MM.1S (cell line): Measurements from ENCODE around the gene FBLL1.
"Not testable (repeated sequence)": the region's sequence is repeated elsewhere in the genome, so short reads cannot be mapped to it uniquely, and the experiment has no call there.

Source experiments
- DNase-seq: peaks from one replicate; pipeline ENCODE4 v3.0.0-alpha.2; 2015
- H2AFZ ChIP-seq: fragments of 300-600 bp; sonication (generic); 2 replicates; pipeline ENCODE4 v1.6.0; 2016; ENCODE audit warnings: antibody characterized with exemption, low read length
- H3F3A ChIP-seq: fragments of 300-600 bp; sonication (generic); 2 replicates; pipeline ENCODE4 v1.6.1; 2016; ENCODE audit warnings: mild to moderate bottlenecking, antibody characterized with exemption, low read length, moderate library complexity, mixed read lengths; ENCODE audit not compliant: insufficient read depth
- H3K27ac ChIP-seq: fragments of 300-600 bp; sonication (generic); 2 replicates; pipeline ENCODE4 v1.5.1; 2016; ENCODE audit warnings: mild to moderate bottlenecking, low read length
- H3K27me3 ChIP-seq: fragments of 300-600 bp; sonication (generic); replicated peaks from 2 replicates; pipeline ENCODE4 v1.6.0; 2016; ENCODE audit warnings: low read length; ENCODE audit not compliant: insufficient read depth
- H3K36me3 ChIP-seq: fragments of 300-600 bp; sonication (generic); replicated peaks from 2 replicates; pipeline ENCODE4 v1.6.1; 2016; ENCODE audit warnings: mild to moderate bottlenecking, low read length, mixed read lengths; ENCODE audit not compliant: insufficient read depth
- H3K4me1 ChIP-seq: fragments of 300-600 bp; sonication (generic); 2 replicates; pipeline ENCODE4 v1.6.1; 2016; ENCODE audit warnings: low read length, mixed read lengths
- H3K4me2 ChIP-seq: fragments of 300-600 bp; sonication (generic); 2 replicates; pipeline ENCODE4 v1.6.0; 2016; ENCODE audit warnings: low read depth, low read length
- H3K4me3 ChIP-seq: fragments of 300-600 bp; sonication (generic); 2 replicates; pipeline ENCODE4 v1.5.1; 2016; ENCODE audit warnings: low read length, mixed read lengths
- H3K79me2 ChIP-seq: fragments of 300-600 bp; sonication (generic); 2 replicates; pipeline ENCODE4 v1.6.1; 2016; ENCODE audit warnings: mixed run types, low read length, mixed read lengths
- H3K9ac ChIP-seq: fragments of 300-600 bp; sonication (generic); 2 replicates; pipeline ENCODE4 v1.6.1; 2016; ENCODE audit warnings: low read length, mixed read lengths
- H3K9me2 ChIP-seq: fragments of 300-600 bp; sonication (generic); replicated peaks from 2 replicates; pipeline ENCODE4 v1.6.1; 2016; ENCODE audit warnings: mild to moderate bottlenecking, low read length, mixed read lengths; ENCODE audit not compliant: insufficient read depth
- H3K9me3 ChIP-seq: fragments of 300-600 bp; sonication (generic); replicated peaks from 2 replicates; pipeline ENCODE4 v1.6.1; 2016; ENCODE audit warnings: mild to moderate bottlenecking, low read length, mixed read lengths; ENCODE audit not compliant: insufficient read depth
- H4K20me1 ChIP-seq: fragments of 300-600 bp; sonication (generic); 2 replicates; pipeline ENCODE4 v1.6.1; 2016; ENCODE audit warnings: mild to moderate bottlenecking, low read length, moderate library complexity, mixed read lengths; ENCODE audit not compliant: insufficient read depth
- EZH2 ChIP-seq: fragments of 300-600 bp; sonication (generic); optimal IDR thresholded peaks from 2 replicates; pipeline ENCODE3; 2017; ENCODE audit warnings: low read depth, mild to moderate bottlenecking, antibody characterized with exemption, low read length, mixed read lengths
- EZH2phosphoT487 ChIP-seq: fragments of 300-600 bp; sonication (generic); IDR thresholded peaks from 2 replicates; pipeline ENCODE4 v1.6.1; 2018; ENCODE audit warnings: antibody characterized with exemption, low read length
- TF ChIP-seq, protein P1 (sequence below): fragments of 300-600 bp; sonication (generic); IDR thresholded peaks from 2 replicates; pipeline ENCODE4 v1.5.1; 2016; ENCODE audit warnings: antibody characterized with exemption, low read length, mixed read lengths

The FBLL1 gene

DNA sequence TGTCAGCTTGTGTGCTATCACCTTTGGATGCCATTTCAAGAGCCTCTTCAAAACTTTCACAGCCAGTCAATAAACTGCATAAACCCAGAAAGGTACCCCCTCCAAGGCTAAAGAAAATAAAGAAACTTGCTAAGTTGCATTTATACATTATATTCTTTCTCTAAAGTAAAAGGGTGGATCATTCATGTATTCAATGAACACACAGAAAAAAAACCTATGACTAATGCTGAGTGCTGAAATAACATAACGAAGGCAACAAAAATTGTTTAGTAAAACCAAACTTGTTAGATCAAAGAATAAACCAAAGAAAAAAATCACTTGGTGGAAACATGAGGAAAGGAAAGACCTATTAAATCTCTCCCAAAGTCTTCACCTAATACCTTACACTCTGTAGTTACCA lies 34.9 kb downstream of the FBLL1 start:
- peaks cover 21% of the 10 kb centered on the region for H3K36me3 ChIP-seq
- no peak for DNase-seq
- peaks cover 38% of the 10 kb centered on the region for H3K79me2 ChIP-seq

DNA sequence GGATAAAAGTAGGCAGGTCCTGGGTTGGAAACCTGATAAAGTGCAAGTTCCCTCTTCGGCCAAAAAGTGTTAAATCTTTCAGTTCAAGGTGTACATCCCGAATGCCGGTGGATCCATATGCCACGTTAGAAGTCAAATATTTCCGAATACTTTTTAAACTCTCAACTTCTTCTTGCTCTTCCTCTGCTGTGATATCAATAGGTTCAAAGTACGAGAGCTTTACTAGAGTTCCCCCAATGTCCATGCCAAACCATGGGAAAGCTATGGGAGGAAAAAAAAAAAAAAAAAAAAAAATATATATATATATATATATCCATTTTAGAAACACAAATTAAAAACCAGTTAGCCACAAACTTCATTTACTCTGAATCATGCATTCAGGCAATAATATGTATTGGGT lies 39.6 kb downstream of the FBLL1 start:
- Histone ChIP-seq H3K9me2 (no peaks in the 10 kb centered on the region), H3K36me3 (peaks cover 8% of the 10 kb centered on the region), H3K79me2 (peaks cover 76% of the 10 kb centered on the region), H3F3A (no peaks in the 10 kb centered on the region), H4K20me1 (peaks cover 6% of the 10 kb centered on the region; the same call in 1 of the 2 replicates), H3K4me1 (no peaks in the 10 kb centered on the region), H2AFZ (no peak overlapping the region), H3K4me2 (no peak overlapping the region), H3K4me3 (no peak overlapping the region), H3K27me3 (no peaks in the 10 kb centered on the region), H3K27ac (no peak overlapping the region), H3K9me3 (no peaks in the 10 kb centered on the region), H3K9ac (no peak overlapping the region)
- TF ChIP-seq, protein P1, sequence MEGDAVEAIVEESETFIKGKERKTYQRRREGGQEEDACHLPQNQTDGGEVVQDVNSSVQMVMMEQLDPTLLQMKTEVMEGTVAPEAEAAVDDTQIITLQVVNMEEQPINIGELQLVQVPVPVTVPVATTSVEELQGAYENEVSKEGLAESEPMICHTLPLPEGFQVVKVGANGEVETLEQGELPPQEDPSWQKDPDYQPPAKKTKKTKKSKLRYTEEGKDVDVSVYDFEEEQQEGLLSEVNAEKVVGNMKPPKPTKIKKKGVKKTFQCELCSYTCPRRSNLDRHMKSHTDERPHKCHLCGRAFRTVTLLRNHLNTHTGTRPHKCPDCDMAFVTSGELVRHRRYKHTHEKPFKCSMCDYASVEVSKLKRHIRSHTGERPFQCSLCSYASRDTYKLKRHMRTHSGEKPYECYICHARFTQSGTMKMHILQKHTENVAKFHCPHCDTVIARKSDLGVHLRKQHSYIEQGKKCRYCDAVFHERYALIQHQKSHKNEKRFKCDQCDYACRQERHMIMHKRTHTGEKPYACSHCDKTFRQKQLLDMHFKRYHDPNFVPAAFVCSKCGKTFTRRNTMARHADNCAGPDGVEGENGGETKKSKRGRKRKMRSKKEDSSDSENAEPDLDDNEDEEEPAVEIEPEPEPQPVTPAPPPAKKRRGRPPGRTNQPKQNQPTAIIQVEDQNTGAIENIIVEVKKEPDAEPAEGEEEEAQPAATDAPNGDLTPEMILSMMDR, result no peak
- TF ChIP-seq EZH2, result no peak
- no peak for TF ChIP-seq EZH2phosphoT487
- DNase-seq, result no peak

More for the DNA sequence above, 34.9 kb downstream of the FBLL1 start:
- Histone ChIP-seq H3K9me3 (no peaks in the 10 kb centered on the region), H3K9ac (no peak overlapping the region), H3K27me3 (no peaks in the 10 kb centered on the region), H3K27ac (no peak overlapping the region), H4K20me1 (no peaks in the 10 kb centered on the region), H3F3A (no peaks in the 10 kb centered on the region), H3K4me1 (no peaks in the 10 kb centered on the region), H3K4me3 (no peak overlapping the region), H3K4me2 (no peak overlapping the region), H2AFZ (no peak overlapping the region), H3K9me2 (no peaks in the 10 kb centered on the region)
- TF ChIP-seq, protein P1, result no peak
- TF ChIP-seq EZH2 (no peak), EZH2phosphoT487 (no peak)

GRCh38 chr5:168570490-168571328 lies 41.6 kb downstream of the FBLL1 start:
- no peaks in the 10 kb centered on the region for H3F3A ChIP-seq
- no peaks in the 10 kb centered on the region for H3K27me3 ChIP-seq
- no peaks in the 10 kb centered on the region for H3K4me1 ChIP-seq
- no peaks in the 10 kb centered on the region for H3K9me2 ChIP-seq
- H2AFZ ChIP-seq, result no peak overlapping the region
- no peak for DNase-seq
- H3K27ac ChIP-seq, result no peak overlapping the region
- H3K9me3 ChIP-seq, result no peaks in the 10 kb centered on the region
- H3K36me3 ChIP-seq, result peaks cover 8% of the 10 kb centered on the region
- H3K79me2 ChIP-seq, result peaks cover 82% of the 10 kb centered on the region
- no peak overlapping the region for H3K4me2 ChIP-seq
- no peak overlapping the region for H3K9ac ChIP-seq
- H4K20me1 ChIP-seq, result peaks cover 10% of the 10 kb centered on the region
- TF ChIP-seq EZH2 (no peak), EZH2phosphoT487 (no peak)
- TF ChIP-seq, protein P1, result no peak
- H3K4me3 ChIP-seq, result no peak overlapping the region

- peaks cover 85% of the 10 kb centered on the region for H3K79me2 ChIP-seq
- H3K9me2 ChIP-seq, H3K27ac ChIP-seq, H3K9me3 ChIP-seq, H3F3A ChIP-seq, H3K27me3 ChIP-seq, H3K4me3 ChIP-seq, H4K20me1 ChIP-seq, H3K36me3 ChIP-seq, DNase-seq, H2AFZ ChIP-seq, H3K4me1 ChIP-seq, H3K9ac ChIP-seq, H3K4me2 ChIP-seq: not testable (repeated sequence)
Measured at GRCh38 chr5:168573663-168574062, 44.6 kb downstream of the FBLL1 start.

DNA sequence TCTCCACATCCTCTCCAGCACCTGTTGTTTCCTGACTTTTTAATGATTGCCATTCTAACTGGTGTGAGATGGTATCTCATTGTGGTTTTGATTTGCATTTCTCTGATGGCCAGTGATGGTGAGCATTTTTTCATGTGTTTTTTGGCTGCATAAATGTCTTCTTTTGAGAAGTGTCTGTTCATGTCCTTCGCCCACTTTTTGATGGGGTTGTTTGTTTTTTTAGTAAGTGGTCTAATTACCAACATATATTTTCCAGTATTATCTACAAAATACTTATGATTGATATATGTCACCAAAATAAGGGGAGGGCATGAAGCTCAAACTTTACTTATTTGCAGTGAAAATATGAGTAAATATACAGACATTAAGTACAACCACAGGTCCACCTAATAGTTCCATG lies 45.1 kb downstream of the FBLL1 start:
- not testable (repeated sequence) for H3K4me2 ChIP-seq, H2AFZ ChIP-seq, H3K4me3 ChIP-seq, H3K27ac ChIP-seq, H4K20me1 ChIP-seq, H3K4me1 ChIP-seq, H3K9me2 ChIP-seq, H3K9me3 ChIP-seq, H3F3A ChIP-seq, DNase-seq, H3K9ac ChIP-seq, H3K36me3 ChIP-seq, H3K27me3 ChIP-seq
- peaks cover 89% of the 10 kb centered on the region for H3K79me2 ChIP-seq
